ENCODE data around the gene TIAM2.

- TF ChIP-seq CTCF (IDR thresholded peaks at IDR 0.05) = no peak
- TF ChIP-seq POLR2A (IDR thresholded peaks at IDR 0.05) = no peak
Measured at GRCh38 chr6:155047523-155047922, 52.4 kb downstream of the TIAM2 start.

Data from adrenal gland (tissue), 5 donors.